ENCODE data around the gene SECTM1.

- TF ChIP-seq TAF1 (IDR thresholded peaks at IDR 0.05; ENCODE audit: borderline replicate concordance, insufficient read depth, low read length) (no peak), SIN3A (IDR thresholded peaks at IDR 0.05; ENCODE audit: borderline replicate concordance, insufficient read depth, low read length) (no peak), REST (IDR thresholded peaks at IDR 0.05; ENCODE audit: insufficient read depth in 1 of 2, low read depth in 2 of 2, low read length in 2 of 2) (no peak)
These were observed 45.1 kb upstream of the SECTM1 start for GRCh38 chr17:82378741-82379021.

Data from PFSK-1 (cell line).